Amygdala (tissue), 56 donors: Measurements from ENCODE around the gene SMARCA5.
"Not testable (repeated sequence)": the region's sequence is repeated elsewhere in the genome, so short reads cannot be mapped to it uniquely, and the experiment has no call there.

Experiments
- DNase-seq, 56 donors: peaks; one replicate each; lab custom pipeline; 2025; lab: John Stamatoyannopoulos, UW

The SMARCA5 gene

GRCh38 chr4:143513314-143514168, at the start of gene SMARCA5:
SMARCA5 (plus strand) TSS chr4:143513702; CDS start chr4:143513925, 223 bp downstream.
- peak; percentile 27 to 99 (median 93) for DNase-seq

- no peak for DNase-seq
These were observed 40.0 kb upstream of the SMARCA5 start for GRCh38 chr4:143473334-143474126.

- DNase-seq, result no peak
These were observed 36.0 kb upstream of the SMARCA5 start for GRCh38 chr4:143477487-143477886.

- DNase-seq, result no peak
These were observed 32.1 kb upstream of the SMARCA5 start for GRCh38 chr4:143481361-143481760.

GRCh38 chr4:143482840-143483239, 30.7 kb upstream of the SMARCA5 start:
- peak in 8 of 56 donors; percentile 1 to 65 (median 14) for DNase-seq

GRCh38 chr4:143486314-143486713, 27.2 kb upstream of the SMARCA5 start:
- DNase-seq, result no peak

GRCh38 chr4:143488687-143489086, 24.8 kb upstream of the SMARCA5 start:
- DNase-seq, result no peak

- DNase-seq, result no peak
These were observed 24.4 kb upstream of the SMARCA5 start for GRCh38 chr4:143489106-143489505.

- no peak for DNase-seq
These were observed 15.5 kb upstream of the SMARCA5 start for GRCh38 chr4:143498021-143498420.

- no peak for DNase-seq
These were observed 11.3 kb upstream of the SMARCA5 start for GRCh38 chr4:143502231-143502630.

- DNase-seq, result no peak
These were observed 7.5 kb upstream of the SMARCA5 start for GRCh38 chr4:143506031-143506430.

GRCh38 chr4:143511906-143512305, 1.6 kb upstream of the SMARCA5 start:
- DNase-seq, result no peak

- peak in 1 of 56 donors; percentile 69 for DNase-seq
These were observed 556 bp upstream of the SMARCA5 start for GRCh38 chr4:143512978-143513313.

- no peak for DNase-seq
These were observed 630 bp downstream of the SMARCA5 start for GRCh38 chr4:143514169-143514495.

- peak in 46 of 56 donors; percentile 3 to 66 (median 26) for DNase-seq
These were observed 995 bp downstream of the SMARCA5 start for GRCh38 chr4:143514497-143514896.

GRCh38 chr4:143514901-143515300, 1.4 kb downstream of the SMARCA5 start:
- no peak for DNase-seq

- DNase-seq, result no peak
These were observed 2.4 kb downstream of the SMARCA5 start for GRCh38 chr4:143515905-143516304.

GRCh38 chr4:143517764-143518163, 4.3 kb downstream of the SMARCA5 start:
- DNase-seq, result no peak

- DNase-seq, result no peak
These were observed 10.7 kb downstream of the SMARCA5 start for GRCh38 chr4:143524211-143524610.

GRCh38 chr4:143528046-143528445, 14.5 kb downstream of the SMARCA5 start:
- not testable (repeated sequence) for DNase-seq

GRCh38 chr4:143531380-143531779, 17.9 kb downstream of the SMARCA5 start:
- no peak for DNase-seq
